HCT116 (cell line): ENCODE measurements around the gene IFT88.

Source experiments
- CEBPB ChIP-seq: IDR thresholded peaks from 2 replicates; pipeline ENCODE4 v1.6.1; 2012; ENCODE audit warnings: low read depth
- POLR2A ChIP-seq: IDR thresholded peaks from 2 replicates; pipeline ENCODE4 v1.7.0; 2011; ENCODE audit warnings: borderline replicate concordance; ENCODE audit not compliant: insufficient read depth, insufficient read length; ENCODE audit errors: extremely low read depth
- POLR2AphosphoS5 ChIP-seq: IDR thresholded peaks from 2 replicates; pipeline ENCODE4 v1.6.1; 2011; ENCODE audit warnings: mild to moderate bottlenecking, low read depth, low read length, moderate library complexity
- SIN3A ChIP-seq: IDR thresholded peaks from 2 replicates; pipeline ENCODE4 v1.6.1; 2012; ENCODE audit warnings: low read depth
- ZFX ChIP-seq: fragments of 450-650 bp; IDR thresholded peaks from 2 replicates; pipeline ENCODE4 v1.6.1; 2017
- TF ChIP-seq, protein P1 (sequence below), 3 experiments: fragments of 200-600 bp in 1 of 3; sonication (generic) in 1 of 3; IDR thresholded peaks in 2 of 3; conservative IDR thresholded peaks in 1 of 3; 2 replicates each; pipeline ENCODE4 v1.5.1; 2012 to 2017; ENCODE audit warnings: low read depth in 2 of 3, low read length in 2 of 3, antibody characterized with exemption in 1 of 3, borderline replicate concordance in 1 of 3, control low read depth in 1 of 3, mild to moderate bottlenecking in 1 of 3, mixed read lengths in 1 of 3, mixed run types in 1 of 3, moderate library complexity in 1 of 3; ENCODE audit not compliant: insufficient read depth in 1 of 3

DNA sequence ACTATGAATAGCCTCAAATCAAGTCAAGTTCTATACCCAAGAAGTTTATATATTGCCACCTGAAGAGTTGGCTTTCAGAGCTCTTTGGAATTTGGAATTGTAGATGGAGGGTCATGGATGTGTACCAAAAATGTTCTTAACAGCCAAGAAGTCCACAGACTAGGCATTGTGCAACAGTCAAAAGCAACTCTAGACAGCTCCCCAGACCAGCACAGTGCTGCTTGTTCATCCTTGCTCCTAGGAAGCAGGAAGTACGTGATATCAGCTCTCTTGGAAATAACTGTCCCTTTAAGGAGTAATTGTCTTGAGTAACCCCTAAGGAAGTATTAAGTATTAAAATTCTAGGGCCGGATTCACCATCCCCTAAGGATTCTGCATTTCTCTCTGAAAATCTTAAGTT, 105.8 kb downstream of the IFT88 start:
- TF ChIP-seq SIN3A (no peak), POLR2A (no peak), ZFX (no peak), POLR2AphosphoS5 (no peak), CEBPB (no peak)
- TF ChIP-seq, protein P1, sequence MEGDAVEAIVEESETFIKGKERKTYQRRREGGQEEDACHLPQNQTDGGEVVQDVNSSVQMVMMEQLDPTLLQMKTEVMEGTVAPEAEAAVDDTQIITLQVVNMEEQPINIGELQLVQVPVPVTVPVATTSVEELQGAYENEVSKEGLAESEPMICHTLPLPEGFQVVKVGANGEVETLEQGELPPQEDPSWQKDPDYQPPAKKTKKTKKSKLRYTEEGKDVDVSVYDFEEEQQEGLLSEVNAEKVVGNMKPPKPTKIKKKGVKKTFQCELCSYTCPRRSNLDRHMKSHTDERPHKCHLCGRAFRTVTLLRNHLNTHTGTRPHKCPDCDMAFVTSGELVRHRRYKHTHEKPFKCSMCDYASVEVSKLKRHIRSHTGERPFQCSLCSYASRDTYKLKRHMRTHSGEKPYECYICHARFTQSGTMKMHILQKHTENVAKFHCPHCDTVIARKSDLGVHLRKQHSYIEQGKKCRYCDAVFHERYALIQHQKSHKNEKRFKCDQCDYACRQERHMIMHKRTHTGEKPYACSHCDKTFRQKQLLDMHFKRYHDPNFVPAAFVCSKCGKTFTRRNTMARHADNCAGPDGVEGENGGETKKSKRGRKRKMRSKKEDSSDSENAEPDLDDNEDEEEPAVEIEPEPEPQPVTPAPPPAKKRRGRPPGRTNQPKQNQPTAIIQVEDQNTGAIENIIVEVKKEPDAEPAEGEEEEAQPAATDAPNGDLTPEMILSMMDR (IDR thresholded peaks at IDR 0.05 in 2 of 3, conservative IDR thresholded peaks at IDR 0.05 in 1 of 3; ENCODE audit: borderline replicate concordance in 1 of 3, insufficient read depth in 1 of 3, low read depth in 2 of 3, low read length in 2 of 3): no peak
